ENCODE results near the gene PHYHD1.
A peak's percentile ranks its signal among the peaks of the same experiment; 100 is the strongest.

Gene PHYHD1

GRCh38 chr9:128908372-128908771 is 12.4 kb upstream of the PHYHD1 start:
- Histone ChIP-seq H3K36me3 (replicated peaks) (peaks cover 42% of the 10 kb centered on the region), H3K27me3 (replicated peaks) (no peaks in the 10 kb centered on the region), H3K4me3 (ENCODE audit: low read depth, low read length) (no peak overlapping the region), H3K27ac (no peak overlapping the region)
- in situ Hi-C loops (cut with HindIII; ENCODE audit: low pct_ligation_motif_present, low sequenced_read_pairs): no loop called here
- DNase-seq: no peak
- no peak for TF ChIP-seq CTCF (IDR thresholded peaks at IDR 0.05; ENCODE audit: low read depth, low read length, missing control alignments)

- Histone ChIP-seq H3K27ac (no peak overlapping the region), H3K27me3 (replicated peaks) (no peaks in the 10 kb centered on the region), H3K4me3 (ENCODE audit: low read depth, low read length) (no peak overlapping the region), H3K36me3 (replicated peaks) (peaks cover 46% of the 10 kb centered on the region)
- DNase-seq: no peak
- TF ChIP-seq CTCF (IDR thresholded peaks at IDR 0.05; ENCODE audit: low read depth, low read length, missing control alignments): no peak
- in situ Hi-C loops (cut with HindIII; ENCODE audit: low pct_ligation_motif_present, low sequenced_read_pairs): no loop called here
Measured at GRCh38 chr9:128909859-128910258, 10.9 kb upstream of the PHYHD1 start.

GRCh38 chr9:128910906-128911305 is 9.9 kb upstream of the PHYHD1 start:
- H3K27me3 ChIP-seq (replicated peaks): no peaks in the 10 kb centered on the region
- DNase-seq: no peak
- in situ Hi-C loops (cut with HindIII; ENCODE audit: low pct_ligation_motif_present, low sequenced_read_pairs): no loop called here
- H3K36me3 ChIP-seq (replicated peaks): peaks cover 49% of the 10 kb centered on the region
- no peak for TF ChIP-seq CTCF (IDR thresholded peaks at IDR 0.05; ENCODE audit: low read depth, low read length, missing control alignments)
- H3K27ac ChIP-seq: no peak overlapping the region
- no peak overlapping the region for H3K4me3 ChIP-seq (ENCODE audit: low read depth, low read length)

- Histone ChIP-seq H3K27ac (peak overlapping the region; percentile 63), H3K27me3 (replicated peaks) (no peaks in the 10 kb centered on the region), H3K36me3 (replicated peaks) (peaks cover 54% of the 10 kb centered on the region), H3K4me3 (ENCODE audit: low read depth, low read length) (no peak overlapping the region)
- in situ Hi-C loops (cut with HindIII; ENCODE audit: low pct_ligation_motif_present, low sequenced_read_pairs): no loop called here
- TF ChIP-seq CTCF (IDR thresholded peaks at IDR 0.05; ENCODE audit: low read depth, low read length, missing control alignments): no peak
- peak; percentile 33 for DNase-seq
Measured at GRCh38 chr9:128911529-128912035, 9.2 kb upstream of the PHYHD1 start.

- TF ChIP-seq CTCF (IDR thresholded peaks at IDR 0.05; ENCODE audit: low read depth, low read length, missing control alignments): no peak
- Histone ChIP-seq H3K4me3 (ENCODE audit: low read depth, low read length) (no peak overlapping the region), H3K36me3 (replicated peaks) (peaks cover 54% of the 10 kb centered on the region), H3K27ac (peak overlapping the region; percentile 63), H3K27me3 (replicated peaks) (no peaks in the 10 kb centered on the region)
- peak; percentile 76 for DNase-seq
- in situ Hi-C loops (cut with HindIII; ENCODE audit: low pct_ligation_motif_present, low sequenced_read_pairs): no loop called here
Measured at GRCh38 chr9:128912270-128912853, 8.4 kb upstream of the PHYHD1 start.

All from brain microvascular endothelial cell (primary cell).